Chondrocyte (in vitro differentiated cells): ENCODE results near the gene PDZD4. TPM values are rescaled to one million over a fixed set of nuclear protein-coding genes. Genes with fewer than 3 reads are reported as not detected.

ENCODE experiments used
- DNase-seq: peaks from one replicate; pipeline ENCODE4 v3.0.0; 2021; ENCODE audit warnings: mixed read lengths, low spot score
- H3K27ac Mint-ChIP-seq: one replicate; pipeline ENCODE4 v1.8.0; 2021; ENCODE audit warnings: mild to moderate bottlenecking, moderate library complexity, mixed read lengths; ENCODE audit not compliant: unreplicated experiment
- H3K27me3 Mint-ChIP-seq: 2 replicates; pipeline ENCODE4 v1.8.0; 2021; ENCODE audit warnings: low read depth, mixed read lengths
- H3K36me3 Mint-ChIP-seq: 2 replicates; pipeline ENCODE4 v1.8.0; 2021; ENCODE audit warnings: low read depth, mixed read lengths
- H3K4me1 Mint-ChIP-seq: 2 replicates; pipeline ENCODE4 v1.8.0; 2021; ENCODE audit warnings: low read depth, mild to moderate bottlenecking, mixed read lengths
- H3K4me3 Mint-ChIP-seq: one replicate; pipeline ENCODE4 v1.8.0; 2021; ENCODE audit warnings: mild to moderate bottlenecking, moderate library complexity, mixed read lengths; ENCODE audit not compliant: unreplicated experiment
- H3K9me3 Mint-ChIP-seq: 2 replicates; pipeline ENCODE4 v1.8.0; 2021; ENCODE audit warnings: low read depth, mixed read lengths
- CTCF ChIP-seq: fragments of 200-600 bp; sonication (generic); IDR thresholded peaks from 2 replicates; pipeline ENCODE4 v1.5.0; 2021; ENCODE audit warnings: antibody characterized with exemption, mild to moderate bottlenecking, moderate library complexity
- total RNA-seq: library from RNA; stranded (reverse); gene quantifications from 3 replicates; pipeline ENCODE4 v1.2.1, GENCODE V29; 2021

Gene PDZD4
- total RNA-seq, 1 donor from 2014 or later: 24.8 TPM

DNA sequence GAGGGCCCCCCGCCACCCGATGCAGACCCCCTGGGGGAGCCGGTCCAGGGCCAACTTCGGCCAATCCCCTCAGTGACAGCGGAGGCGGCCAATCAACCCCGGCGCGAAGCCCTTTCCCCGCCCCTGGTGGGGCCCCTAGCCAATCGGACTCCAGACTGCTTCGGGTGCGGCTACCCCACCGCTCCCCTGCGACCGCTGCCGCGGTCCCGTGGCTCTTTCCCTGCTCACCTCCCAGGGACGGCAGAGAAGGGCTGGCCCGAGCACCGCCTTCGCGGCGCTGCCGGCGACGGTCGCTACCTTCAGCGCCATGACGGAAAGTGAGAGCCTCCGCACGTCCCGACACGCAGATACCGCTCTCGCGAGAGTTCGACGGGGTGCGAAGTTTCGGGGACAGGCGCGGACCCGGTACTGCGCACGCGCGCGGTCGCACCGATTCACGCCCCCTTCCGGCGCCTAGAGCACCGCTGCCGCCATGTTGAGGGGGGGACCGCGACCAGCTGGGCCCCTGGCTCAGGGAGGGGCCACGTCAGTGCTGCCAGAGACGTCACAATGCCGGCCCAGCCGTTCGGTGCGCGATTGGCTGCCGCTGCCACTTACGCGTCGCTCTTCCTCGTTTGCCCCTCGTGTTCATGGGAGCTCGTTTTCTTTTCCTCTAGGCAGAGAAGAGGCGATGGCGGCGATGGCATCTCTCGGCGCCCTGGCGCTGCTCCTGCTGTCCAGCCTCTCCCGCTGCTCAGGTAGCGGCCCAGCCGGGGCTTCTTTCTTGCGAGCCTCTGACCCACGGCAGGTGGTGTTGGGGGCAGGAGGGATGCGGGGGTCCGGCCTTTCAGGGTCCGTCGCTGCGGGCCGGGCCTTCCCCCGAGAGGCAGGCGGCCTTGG lies 36.1 kb downstream of the PDZD4 start, which contains the start of the genes IDH3G and SSR4:
IDH3G (minus strand) TSS at position 358 of the 879 bp plus-strand sequence; CDS start at position 309, 49 bp downstream.
SSR4 (plus strand) TSS at position 651 of the 879 bp plus-strand sequence; CDS start at position 671, 20 bp downstream.
- peaks cover 7% of the 10 kb centered on the region for H3K9me3 Mint-ChIP-seq
- peak within 1 kb of the TSS; percentile 91 for H3K27ac Mint-ChIP-seq
- peak within 1 kb of the TSS; percentile 95 for H3K4me3 Mint-ChIP-seq
- no peaks in the 10 kb centered on the region for H3K27me3 Mint-ChIP-seq
- no peaks in the 10 kb centered on the region for H3K36me3 Mint-ChIP-seq
- peaks cover 17% of the 10 kb centered on the region for H3K4me1 Mint-ChIP-seq
- TF ChIP-seq CTCF: peak; percentile 42
- DNase-seq: no peak

DNA sequence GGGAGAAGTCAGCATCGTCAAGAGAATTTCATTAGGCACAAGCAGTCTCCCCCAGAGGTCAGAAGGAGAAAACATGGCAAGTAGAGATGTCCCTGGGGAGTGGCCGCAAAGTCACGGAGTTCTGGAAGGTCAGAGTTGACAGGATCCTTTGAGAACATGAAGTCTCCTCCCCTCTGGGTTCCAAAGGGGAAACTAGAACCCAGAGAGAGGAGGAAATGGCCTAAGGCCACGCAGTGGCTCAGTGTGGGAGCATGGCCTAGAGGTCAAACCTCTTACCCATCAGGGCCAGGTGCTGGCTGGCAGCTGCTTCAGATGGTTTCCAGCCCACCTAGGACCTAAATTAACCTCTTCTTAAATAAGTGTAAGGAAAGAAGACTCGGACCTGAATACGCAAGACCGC lies 37.1 kb downstream of the PDZD4 start:
- Mint-ChIP-seq H3K27me3 (no peaks in the 10 kb centered on the region), H3K9me3 (peaks cover 10% of the 10 kb centered on the region), H3K36me3 (no peaks in the 10 kb centered on the region), H3K4me3 (peak overlapping the region; percentile 95), H3K27ac (peak overlapping the region; percentile 91), H3K4me1 (peaks cover 17% of the 10 kb centered on the region)
- DNase-seq: no peak
- TF ChIP-seq CTCF: no peak

GRCh38 chrX:153792368-153792767 lies 38.0 kb downstream of the PDZD4 start:
- peaks cover 12% of the 10 kb centered on the region for H3K9me3 Mint-ChIP-seq
- DNase-seq: no peak
- peaks cover 17% of the 10 kb centered on the region for H3K4me1 Mint-ChIP-seq
- no peak for TF ChIP-seq CTCF
- no peak overlapping the region for H3K4me3 Mint-ChIP-seq
- no peak overlapping the region for H3K27ac Mint-ChIP-seq
- peaks cover 2% of the 10 kb centered on the region for H3K36me3 Mint-ChIP-seq
- no peaks in the 10 kb centered on the region for H3K27me3 Mint-ChIP-seq

DNA sequence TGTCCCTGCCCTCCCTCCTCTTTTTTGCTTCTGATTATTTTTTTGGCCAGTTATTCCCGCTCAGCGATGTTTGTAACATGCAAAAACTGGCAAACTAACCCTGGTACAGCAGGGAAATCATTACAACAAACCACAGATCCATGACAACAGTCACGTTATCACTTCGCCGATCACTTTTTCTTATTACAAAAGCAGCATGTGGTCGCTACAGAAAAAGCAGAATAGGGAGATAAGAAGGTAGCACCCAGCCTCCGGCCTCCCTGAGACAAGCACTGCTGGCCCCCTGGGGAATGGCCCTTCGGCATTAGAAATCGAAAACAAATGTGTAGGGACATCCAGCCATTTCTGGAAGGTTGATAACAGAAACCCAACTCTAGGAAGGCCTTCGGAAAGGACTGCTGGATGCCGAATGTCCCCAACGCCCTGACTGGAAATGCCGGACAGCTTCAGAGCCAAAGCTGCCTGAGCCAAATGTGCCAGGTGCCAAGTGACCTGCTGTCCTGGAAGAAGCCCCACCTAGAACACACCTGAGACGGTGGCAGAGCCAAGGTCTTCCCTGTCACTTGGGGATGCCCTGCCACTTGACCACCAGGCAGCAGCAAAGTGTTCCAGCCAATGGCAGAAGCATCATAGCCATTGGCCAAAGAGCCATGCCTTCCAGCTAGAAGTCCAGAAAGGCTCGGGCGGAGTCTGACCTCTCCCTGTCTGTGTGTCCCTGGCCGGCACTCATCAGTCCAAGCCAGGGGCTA lies 39.1 kb downstream of the PDZD4 start:
- Mint-ChIP-seq H3K27ac (no peak overlapping the region), H3K27me3 (no peaks in the 10 kb centered on the region), H3K4me3 (no peak overlapping the region), H3K4me1 (peaks cover 14% of the 10 kb centered on the region), H3K9me3 (peaks cover 11% of the 10 kb centered on the region), H3K36me3 (peaks cover 4% of the 10 kb centered on the region)
- DNase-seq: no peak
- TF ChIP-seq CTCF: no peak

- H3K27ac Mint-ChIP-seq: no peak overlapping the region
- DNase-seq: no peak
- no peak overlapping the region for H3K4me3 Mint-ChIP-seq
- no peaks in the 10 kb centered on the region for H3K27me3 Mint-ChIP-seq
- H3K36me3 Mint-ChIP-seq: peaks cover 5% of the 10 kb centered on the region
- H3K9me3 Mint-ChIP-seq: peaks cover 9% of the 10 kb centered on the region
- peaks cover 7% of the 10 kb centered on the region for H3K4me1 Mint-ChIP-seq
- TF ChIP-seq CTCF: no peak
These were observed 40.7 kb downstream of the PDZD4 start for GRCh38 chrX:153789654-153790053.
